ENCODE data around the gene ADIPOQ.

DNA sequence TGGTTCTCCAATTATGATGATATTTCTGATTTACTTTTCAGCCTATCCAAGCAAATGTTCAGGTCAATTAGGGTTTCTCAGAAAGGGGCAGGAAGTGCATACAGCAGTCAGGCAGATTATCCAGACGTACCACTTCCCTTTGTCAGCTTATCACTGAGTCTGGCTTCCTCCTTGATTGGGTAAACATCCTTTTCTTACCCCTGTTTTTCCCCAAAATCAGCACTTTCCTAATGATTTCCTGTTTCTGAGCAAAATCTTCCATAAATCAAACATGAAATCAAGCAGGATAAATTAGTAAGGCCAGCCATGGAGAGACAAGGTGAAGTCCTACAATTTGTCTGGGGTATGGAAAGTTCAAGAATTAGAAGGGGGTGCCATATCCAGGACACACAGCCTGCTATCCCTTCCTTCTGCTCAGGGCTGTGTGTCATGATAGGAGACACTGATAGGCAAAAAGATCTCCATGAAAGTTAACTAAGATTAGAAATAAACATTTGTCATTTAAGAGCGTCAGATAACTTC, 29.0 kb downstream of the ADIPOQ start:
- TF ChIP-seq EP300 (IDR thresholded peaks at IDR 0.05; ENCODE audit: low read depth in 2 of 2, low read length in 2 of 2) (no peak), EP300 (CRISPR knock-in tag; IDR thresholded peaks at IDR 0.05; ENCODE audit: borderline replicate concordance) (no peak), BRD4 (CRISPR knock-in tag; IDR thresholded peaks at IDR 0.05) (no peak)
